IMR-90 (cell line): Measurements from ENCODE around the gene CDK17.

Source experiments
- CHD1 ChIP-seq: IDR thresholded peaks from 2 replicates; pipeline ENCODE4 v1.6.1; 2012; ENCODE audit warnings: low read depth, low read length, improper control_type of control experiment
- CTCF ChIP-seq: conservative IDR thresholded peaks from 2 replicates; pipeline ENCODE4 v1.5.1; 2012; ENCODE audit warnings: mild to moderate bottlenecking, low read depth, low read length, improper control_type of control experiment
- FOS ChIP-seq: fragments of 150-350 bp; IDR thresholded peaks from 2 replicates; pipeline ENCODE4 v1.6.1; 2016; ENCODE audit warnings: low read depth, low read length
- MAFK ChIP-seq: IDR thresholded peaks from 2 replicates; pipeline ENCODE4 v1.6.1; 2012; ENCODE audit warnings: low read depth, low read length, improper control_type of control experiment
- NFE2L2 ChIP-seq: fragments of 150-350 bp; IDR thresholded peaks from 2 replicates; pipeline ENCODE4 v1.6.1; 2016; ENCODE audit warnings: low read depth, mild to moderate bottlenecking, low read length
- RCOR1 ChIP-seq: IDR thresholded peaks from 2 replicates; pipeline ENCODE4 v1.6.1; 2012; ENCODE audit warnings: mild to moderate bottlenecking, low read length, improper control_type of control experiment; ENCODE audit not compliant: insufficient replicate concordance

- TF ChIP-seq CTCF (no peak), FOS (no peak), MAFK (no peak), RCOR1 (no peak), CHD1 (no peak), NFE2L2 (no peak)
These were observed 33.9 kb downstream of the CDK17 start for GRCh38 chr12:96366381-96366654.
